OCI-LY1 (cell line): ENCODE results near the gene FIZ1.

Experiments
- CTCF ChIP-seq: fragments of 200-600 bp; sonication (generic), shearing (Covaris generic); IDR thresholded peaks from 2 replicates; pipeline ENCODE4 v1.5.1; 2017; ENCODE audit warnings: mild to moderate bottlenecking, antibody characterized with exemption, low read length, moderate library complexity, mixed read lengths
- EZH2 ChIP-seq: fragments of 200-600 bp; sonication (generic), shearing (Covaris generic); IDR thresholded peaks from 2 replicates; pipeline ENCODE4 v1.8.0; 2017; ENCODE audit warnings: borderline replicate concordance, mixed run types, mild to moderate bottlenecking, antibody characterized with exemption, low read length, moderate library complexity, mixed read lengths

- TF ChIP-seq CTCF = no peak
- TF ChIP-seq EZH2 = no peak
Observed at GRCh38 chr19:55546822-55547614, 52.3 kb downstream of the FIZ1 start.
